GM12878 (cell line): ENCODE data around the gene SMIM12. TPM values are rescaled to one million over a fixed set of nuclear protein-coding genes. Genes with fewer than 3 reads are reported as not detected.

Source experiments
- ATAC-seq: fragments of 200-7000 bp; cut with Tn5 transposase; 3 replicates; pipeline ENCODE4 v1.9.1; 2020; ENCODE audit warnings: mild to moderate bottlenecking, moderate library complexity
- BruUV-seq: library from RNA; stranded (reverse); fragments of 400-500 nt; replicated peaks from 2 replicates; lab custom pipeline; 2021; lab: Mats Ljungman, UMichigan
- CTCF ChIA-PET: fragments of 300-600 bp; sonication (Branson Sonifier 250); formaldehyde crosslinking; extraction: SDS; loops from one replicate; lab custom pipeline; 2021; ENCODE audit warnings: inconsistent platforms; lab: Yijun Ruan, JAX
- POLR2A ChIA-PET: fragments of 350-600 bp; formaldehyde crosslinking; extraction: SDS; loops from one replicate; lab custom pipeline; 2021; ENCODE audit warnings: inconsistent platforms; lab: Charles Lee
- RAD21 ChIA-PET: fragments of 300-600 bp; sonication (Branson Sonifier 250); formaldehyde crosslinking; loops from one replicate; lab custom pipeline; 2023; ENCODE audit warnings: antibody characterized with exemption; ENCODE audit not compliant: unreplicated experiment; lab: Charles Lee
- SMC1A ChIA-PET: fragments of 300-600 bp; sonication (Branson Sonifier 250); formaldehyde crosslinking; loops from one replicate; lab custom pipeline; 2023; ENCODE audit not compliant: unreplicated experiment, uncharacterized antibody; lab: Charles Lee
- DNase-seq: peaks from one replicate; pipeline ENCODE4 v3.0.0-alpha.2; 2011; ENCODE audit warnings: low read depth, low spot score
- FAIRE-seq: peaks from 3 replicates; lab custom pipeline; 2011; peaks lifted over from hg19 to GRCh38; lab: Jason Lieb, UNC
- H2AFZ ChIP-seq: 2 replicates; pipeline ENCODE4 v1.6.0; 2011; ENCODE audit warnings: low read depth, low read length, control low read depth; ENCODE audit not compliant: control insufficient read depth
- H3K27ac ChIP-seq: 2 replicates; pipeline ENCODE4 v1.5.1; 2011; ENCODE audit warnings: control low read depth; ENCODE audit not compliant: control insufficient read depth, insufficient read depth
- H3K27me3 ChIP-seq, 2 experiments: replicated peaks in 1 of 2; 2 replicates each; pipeline versions ENCODE4 v1.6.0 to v1.6.1; 2011; ENCODE audit warnings: low read length in 1 of 2; ENCODE audit not compliant: control insufficient read depth in 2 of 2, insufficient read depth in 2 of 2
- H3K36me3 ChIP-seq, 2 experiments: 2 replicates each; pipeline ENCODE4 v1.5.1; 2011; ENCODE audit warnings: low read length in 1 of 2; ENCODE audit not compliant: control insufficient read depth in 2 of 2, insufficient read depth in 2 of 2
- H3K4me1 ChIP-seq: 2 replicates; pipeline ENCODE4 v1.6.1; 2011; ENCODE audit warnings: mild to moderate bottlenecking, low read length, moderate library complexity, mixed read lengths; ENCODE audit not compliant: control insufficient read depth, insufficient read depth
- H3K4me2 ChIP-seq: 2 replicates; pipeline ENCODE4 v1.6.0; 2011; ENCODE audit warnings: control low read depth; ENCODE audit not compliant: control insufficient read depth, insufficient read depth
- H3K4me3 ChIP-seq: fragments of 200-600 bp; sonication (generic); 2 replicates; pipeline ENCODE4 v1.5.1; 2016
- H3K79me2 ChIP-seq: 2 replicates; pipeline ENCODE4 v1.6.0; 2011; ENCODE audit warnings: low read length; ENCODE audit not compliant: control insufficient read depth, insufficient read depth
- H3K9ac ChIP-seq: 2 replicates; pipeline ENCODE4 v1.8.0; 2011; ENCODE audit warnings: low read length, control low read depth, mixed read lengths; ENCODE audit not compliant: control insufficient read depth, insufficient read depth
- H3K9me3 ChIP-seq: replicated peaks from 3 replicates; pipeline ENCODE4 v1.5.1; 2011; ENCODE audit warnings: mild to moderate bottlenecking, low read length; ENCODE audit not compliant: control insufficient read depth, insufficient read depth
- H4K20me1 ChIP-seq: 2 replicates; pipeline ENCODE4 v1.6.0; 2011; ENCODE audit not compliant: control insufficient read depth, insufficient read depth
- ASH2L ChIP-seq: fragments of 300-600, 200-600 bp; sonication (generic); IDR thresholded peaks from 2 replicates; pipeline ENCODE4 v1.6.1; 2017; ENCODE audit warnings: low read depth, mild to moderate bottlenecking, borderline replicate concordance
- ATF2 ChIP-seq: IDR thresholded peaks from 2 replicates; pipeline ENCODE4 v1.6.1; 2012; ENCODE audit warnings: low read length, inconsistent platforms
- CHD2 ChIP-seq: IDR thresholded peaks from 2 replicates; pipeline ENCODE4 v1.6.1; 2011; ENCODE audit warnings: low read depth, low read length, improper control_type of control experiment, borderline replicate concordance
- EED ChIP-seq: sonication (generic); IDR thresholded peaks from 2 replicates; pipeline ENCODE4 v1.6.1; 2016; ENCODE audit warnings: antibody characterized with exemption, low read depth
- FOXM1 ChIP-seq: IDR thresholded peaks from 2 replicates; pipeline ENCODE4 v1.6.1; 2012; ENCODE audit warnings: low read depth, mild to moderate bottlenecking, inconsistent platforms, low read length, moderate library complexity
- HDAC2 ChIP-seq: fragments of 200-600 bp; sonication (generic); IDR thresholded peaks from 2 replicates; pipeline ENCODE4 v1.6.1; 2017
- SRF ChIP-seq, 2 experiments: IDR thresholded peaks; 2 replicates each; pipeline ENCODE4 v1.6.1; 2011; ENCODE audit warnings: low read depth in 2 of 2, low read length in 2 of 2, mild to moderate bottlenecking in 1 of 2, moderate library complexity in 1 of 2
- ZNF592 ChIP-seq: fragments of 450-650 bp; IDR thresholded peaks from 2 replicates; pipeline ENCODE4 v1.6.1; 2017; ENCODE audit warnings: mild to moderate bottlenecking, moderate library complexity
- WGBS: methylation state at CpG from one replicate; pipeline ENCODE4 v1.1.6; 2016; ENCODE audit warnings: low lambda C conversion rate; ENCODE audit not compliant: insufficient replicate concordance, insufficient coverage; ENCODE audit errors: missing lambda C conversion rate; 5-methylcytosine and 5-hydroxymethylcytosine counted together
- in situ Hi-C: fragments of 300-500 bp; cut with MboI; formaldehyde crosslinking; loops from 9 replicates; pipeline ENCODE4 v1.14.3; 2018; ENCODE audit warnings: mixed read lengths
- intact Hi-C: fragments of 100-400 bp; cut with micrococcal nuclease; formaldehyde crosslinking; loops from one replicate; pipeline ENCODE4 v1.14.2; 2022; ENCODE audit not compliant: unreplicated experiment
- polyA plus RNA-seq, 11 experiments: library from polyadenylated mRNA; depleted of rRNA in 4 of 11; unstranded in 6 of 11; stranded (reverse) in 5 of 11; fragments of >200 nt; fragmentation: Nextera tagmentation in 4 of 11; fragmentation: Illumina TruSeq in 1 of 11; extraction: Ambion mirVana in 4 of 11; extraction: Trizol in 1 of 11; gene quantifications; 1 replicate in 1 of 11; 2 replicates in 10 of 11; pipeline versions ENCODE4 v1.2.1 to v1.2.3, GENCODE V29; 2011 to 2016; ENCODE audit warnings: inconsistent platforms in 2 of 11, missing spikeins in 2 of 11, low read depth in 1 of 11
- total RNA-seq, 4 experiments: library from RNA; depleted of rRNA in 3 of 4; stranded (reverse); fragments of >200 nt in 3 of 4; fragmentation: Illumina TruSeq in 1 of 4; extraction: Trizol in 1 of 4; gene quantifications; 2 replicates each; pipeline versions ENCODE4 v1.2.1 to v1.2.3, GENCODE V29; 2013 to 2021

The SMIM12 gene
- total and polyA plus RNA-seq, 10 of the 15 experiments (the other 5 are each of a cell fraction or from before 2014, with no cell fraction given) = 26.1 to 81.5 (median 44.1) TPM

GRCh38 chr1:34831721-34832246, 27.8 kb downstream of the SMIM12 start:
- no peaks in the 10 kb centered on the region for H3K27me3 ChIP-seq
- no peaks in the 10 kb centered on the region for H4K20me1 ChIP-seq
- 77% methylated on average over 6 of the region's 6 CpGs for WGBS
- H3K36me3 ChIP-seq = no peaks in the 10 kb centered on the region
- in situ Hi-C loops (no loop called here), intact Hi-C loops (no loop called here)
- FAIRE-seq (no peak), DNase-seq (no peak), ATAC-seq (no peak)
- ChIA-PET POLR2A (no interaction called here), RAD21 (no interaction called here), SMC1A (interaction anchor here (1.3 kb wide), 1 partner anchor 21 kb away, joined by 5 read pairs; no protein-coding TSS in a partner anchor), CTCF (interaction anchor here (1.7 kb wide), 1 partner anchor 21 kb away, joined by 5 read pairs; no protein-coding TSS in a partner anchor)
- H3K9ac ChIP-seq = no peak overlapping the region
- no peak overlapping the region for H3K27ac ChIP-seq
- H3K4me3 ChIP-seq = no peak overlapping the region
- H3K4me2 ChIP-seq = no peak overlapping the region
- no peaks in the 10 kb centered on the region for H3K79me2 ChIP-seq
- H3K9me3 ChIP-seq = no peaks in the 10 kb centered on the region
- no peak overlapping the region for H2AFZ ChIP-seq
- BruUV-seq = no TSS peak
- H3K4me1 ChIP-seq = no peaks in the 10 kb centered on the region
- TF ChIP-seq EED = peak; percentile 56; the same call in 1 of the 2 replicates
- no peak for TF ChIP-seq CHD2
- TF ChIP-seq FOXM1 = no peak
- TF ChIP-seq SRF (IDR thresholded peaks at IDR 0.05; ENCODE audit: low read depth in 2 of 2, low read length in 2 of 2) = no peak
- TF ChIP-seq ZNF592 = no peak
- TF ChIP-seq ATF2 = no peak
- TF ChIP-seq HDAC2 = no peak
- no peak for TF ChIP-seq ASH2L
